Right ventricle myocardium inferior (tissue), 1 donor: ENCODE data around the gene GLYATL3. TPM values are rescaled to one million over a fixed set of nuclear protein-coding genes. Genes with fewer than 3 reads are reported as not detected.
"Not testable (repeated sequence)": the region's sequence is repeated elsewhere in the genome, so short reads cannot be mapped to it uniquely, and the experiment has no call there.

Source experiments
- ATAC-seq: fragments of 200-7000 bp; cut with Tn5 transposase; one replicate; pipeline ENCODE4 v1.9.1; 2020; ENCODE audit warnings: mild to moderate bottlenecking, moderate library complexity
- DNase-seq: peaks from one replicate; pipeline ENCODE4 v3.0.0; 2021; ENCODE audit errors: missing footprints
- intact Hi-C: fragments of 100-400 bp; cut with DNase I; formaldehyde crosslinking; loops from one replicate; pipeline ENCODE4 v1.11.0; 2022
- long read RNA-seq: library from polyadenylated mRNA; unstranded; transcript quantifications from one replicate; pipeline ENCODE4 v2.0.0, GENCODE V29; 2021
- total RNA-seq: library from RNA; stranded (reverse); fragmentation: NEBNext Ultra II Directional; extraction: Animal tissue kit (Norgen Biotek cat#: 25700); gene quantifications from one replicate; pipeline ENCODE4 v1.2.1, GENCODE V29; 2021
- donor health status: DM: no; HTN: yes; CAD: no; lungs with severe emphysema.

Gene GLYATL3
- total RNA-seq: not detected
- long read RNA-seq: 0 reads

GRCh38 chr6:49499623-49500022, at the start of gene GLYATL3:
TSS of gene GLYATL3 (plus strand) at chr6:49499923. CDS start at chr6:49511991, 12,068 bp downstream.
- DNase-seq (no peak), ATAC-seq (no peak)
- intact Hi-C loops: no loop called here

- intact Hi-C loops: no loop called here
- no peak for DNase-seq
- no peak for ATAC-seq
These were observed 46.5 kb upstream of the GLYATL3 start for GRCh38 chr6:49453221-49453620.

GRCh38 chr6:49454787-49455709, 44.7 kb upstream of the GLYATL3 start:
- ATAC-seq: no peak
- intact Hi-C loops: no loop called here
- DNase-seq: no peak

- intact Hi-C loops: no loop called here
- ATAC-seq: no peak
- no peak for DNase-seq
These were observed 42.0 kb upstream of the GLYATL3 start for GRCh38 chr6:49457771-49458170.

GRCh38 chr6:49462071-49462470, 37.7 kb upstream of the GLYATL3 start:
- DNase-seq: no peak
- no peak for ATAC-seq
- intact Hi-C loops: no loop called here

GRCh38 chr6:49462599-49462926, 37.2 kb upstream of the GLYATL3 start:
- DNase-seq: no peak
- intact Hi-C loops: no loop called here
- ATAC-seq: no peak

GRCh38 chr6:49462927-49463611, 36.7 kb upstream of the GLYATL3 start, which contains the start of the genes CENPQ and MMUT:
TSS of gene CENPQ (plus strand) at chr6:49463370. CDS start at chr6:49470177, 6,807 bp downstream.
TSS of gene MMUT (minus strand) at chr6:49463253. CDS start at chr6:49459466, 3,787 bp downstream.
- intact Hi-C loops: no loop called here
- ATAC-seq (peak; percentile 100), DNase-seq (peak; percentile 95)

- DNase-seq (no peak), ATAC-seq (no peak)
- intact Hi-C loops: no loop called here
These were observed 36.1 kb upstream of the GLYATL3 start for GRCh38 chr6:49463612-49463967.

- no peak for DNase-seq
These were observed 35.0 kb upstream of the GLYATL3 start for GRCh38 chr6:49464691-49465090.

GRCh38 chr6:49468042-49468441, 31.7 kb upstream of the GLYATL3 start:
- ATAC-seq (no peak), DNase-seq (no peak)
- intact Hi-C loops: no loop called here

More at GRCh38 chr6:49464691-49465090, 35.0 kb upstream of the GLYATL3 start:
- no peak for ATAC-seq
- intact Hi-C loops: no loop called here

GRCh38 chr6:49476564-49476963, 23.2 kb upstream of the GLYATL3 start:
- DNase-seq, intact Hi-C loops, ATAC-seq: not testable (repeated sequence)

- ATAC-seq: no peak
These were observed 20.3 kb upstream of the GLYATL3 start for GRCh38 chr6:49479308-49479970.

GRCh38 chr6:49481846-49482245, 17.9 kb upstream of the GLYATL3 start:
- ATAC-seq, intact Hi-C loops, DNase-seq: not testable (repeated sequence)

More at GRCh38 chr6:49479308-49479970, 20.3 kb upstream of the GLYATL3 start:
- DNase-seq: no peak
- intact Hi-C loops: no loop called here

GRCh38 chr6:49483380-49483779, 16.3 kb upstream of the GLYATL3 start:
- ATAC-seq, intact Hi-C loops, DNase-seq: not testable (repeated sequence)

GRCh38 chr6:49490633-49491032, 9.1 kb upstream of the GLYATL3 start:
- intact Hi-C loops: no loop called here
- ATAC-seq (no peak), DNase-seq (no peak)

- intact Hi-C loops: no loop called here
- DNase-seq (no peak), ATAC-seq (no peak)
These were observed 2.4 kb upstream of the GLYATL3 start for GRCh38 chr6:49497304-49497703.

GRCh38 chr6:49499126-49499525, 597 bp upstream of the GLYATL3 start:
- ATAC-seq (no peak), DNase-seq (no peak)
- intact Hi-C loops: no loop called here

- intact Hi-C loops: no loop called here
- DNase-seq: no peak
- no peak for ATAC-seq
These were observed 4.9 kb downstream of the GLYATL3 start for GRCh38 chr6:49504666-49505065.

GRCh38 chr6:49506569-49507111, 6.9 kb downstream of the GLYATL3 start:
- intact Hi-C loops: no loop called here
- ATAC-seq: no peak

More at GRCh38 chr6:49506569-49507111, 6.9 kb downstream of the GLYATL3 start:
- DNase-seq: no peak
